Renal cortex interstitium (tissue), 15 donors: Measurements from ENCODE around the gene DROSHA. TPM values are rescaled to one million over a fixed set of nuclear protein-coding genes. Genes with fewer than 3 reads are reported as not detected.
"Not testable (repeated sequence)": the region's sequence is repeated elsewhere in the genome, so short reads cannot be mapped to it uniquely, and the experiment has no call there.

Source experiments
- DNase-seq, 11 donors: peaks; one replicate each; pipeline ENCODE4 v3.0.0-alpha.2; 2013; ENCODE audit warnings: low read depth in 9 of 11, low spot score in 4 of 11; ENCODE audit errors: extremely low read depth in 1 of 11
- long read RNA-seq, 16 experiments: transcript quantifications; one replicate each; lab custom pipeline, GENCODE V29; 2026
- polyA plus RNA-seq, 3 donors: library from polyadenylated mRNA; unstranded; fragments of 120-200 nt; gene quantifications; one replicate each; pipeline ENCODE4 v1.2.1, GENCODE V29; 2013; ENCODE audit not compliant: insufficient read length in 3 of 3

The DROSHA gene
- 10 to 100 TPM; 87.6 to 92.8 (median 91.2) TPM for polyA plus RNA-seq
- long read RNA-seq, donor 1, partial matches to known transcripts, result 6 of 7 reads
- long read RNA-seq, donor 1, other reads (novel, unspliced or antisense), result 0 of 7 reads
- long read RNA-seq, donor 2, partial matches to known transcripts, result 0 of 6 reads
- long read RNA-seq, donor 2, other reads (novel, unspliced or antisense), result 0 of 6 reads
- long read RNA-seq, donor 3, full-length matches to known transcripts, result 2 of 17 reads
- long read RNA-seq, donor 3, partial matches to known transcripts, result 15 of 17 reads
- long read RNA-seq, donor 3, other reads (novel, unspliced or antisense), result 0 of 17 reads
- long read RNA-seq, donor 4, partial matches to known transcripts, result 7 of 9 reads
- long read RNA-seq, donor 4, other reads (novel, unspliced or antisense), result 0 of 9 reads
- long read RNA-seq, donor 5, result 0 reads
- long read RNA-seq, donor 6, full-length matches to known transcripts, result 10 of 38 reads
- long read RNA-seq, donor 6, partial matches to known transcripts, result 28 of 38 reads
- long read RNA-seq, donor 6, other reads (novel, unspliced or antisense), result 0 of 38 reads
- long read RNA-seq, donor 7, transcript DROSHA-221 (3 exons, 567 nt), result major isoform, 7 of 16 reads
- long read RNA-seq, donor 7, partial matches to known transcripts, result 8 of 16 reads
- long read RNA-seq, donor 7, other reads (novel, unspliced or antisense), result 0 of 16 reads
- long read RNA-seq, donor 8, result 0 reads
- long read RNA-seq, donor 9, partial matches to known transcripts, result 8 of 11 reads
- long read RNA-seq, donor 9, other reads (novel, unspliced or antisense), result 0 of 11 reads
- long read RNA-seq, donor 10, transcript DROSHA-221 (3 exons, 567 nt), result major isoform, 6 of 20 reads
- long read RNA-seq, donor 10, partial matches to known transcripts, result 13 of 20 reads
- long read RNA-seq, donor 10, other reads (novel, unspliced or antisense), result 0 of 20 reads
- long read RNA-seq, donor 11, partial matches to known transcripts, result 0 of 1 reads
- long read RNA-seq, donor 11, other reads (novel, unspliced or antisense), result 0 of 1 reads
- long read RNA-seq, donor 12, full-length matches to known transcripts, result 6 of 6 reads
- long read RNA-seq, donor 12, partial matches to known transcripts, result 0 of 6 reads
- long read RNA-seq, donor 12, other reads (novel, unspliced or antisense), result 0 of 6 reads
- long read RNA-seq, donor 13, result 0 reads
- long read RNA-seq, donor 14, partial matches to known transcripts, result 0 of 2 reads
- long read RNA-seq, donor 14, other reads (novel, unspliced or antisense), result 0 of 2 reads
- long read RNA-seq, donor 15, partial matches to known transcripts, result 7 of 9 reads
- long read RNA-seq, donor 15, other reads (novel, unspliced or antisense), result 0 of 9 reads
- long read RNA-seq, donor 16, transcript DROSHA-221 (3 exons, 567 nt), result major isoform, 6 of 63 reads
- long read RNA-seq, donor 16, partial matches to known transcripts, result 40 of 63 reads
- long read RNA-seq, donor 16, other reads (novel, unspliced or antisense), result 15 of 63 reads

GRCh38 chr5:31531888-31532547, at the start of gene DROSHA, which contains the start of gene C5orf22:
TSS of gene DROSHA (minus strand) at chr5:31532093. CDS start at chr5:31529059, 3,034 bp downstream.
TSS of gene C5orf22 (plus strand) at chr5:31532301. CDS start at chr5:31532393, 92 bp downstream.
- peak; percentile 85 to 97 (median 93) for DNase-seq

- no peak for DNase-seq
Observed at GRCh38 chr5:31579558-31579957, 47.7 kb upstream of the DROSHA start.

GRCh38 chr5:31577438-31577837, 45.5 kb upstream of the DROSHA start:
- no peak for DNase-seq

DNA sequence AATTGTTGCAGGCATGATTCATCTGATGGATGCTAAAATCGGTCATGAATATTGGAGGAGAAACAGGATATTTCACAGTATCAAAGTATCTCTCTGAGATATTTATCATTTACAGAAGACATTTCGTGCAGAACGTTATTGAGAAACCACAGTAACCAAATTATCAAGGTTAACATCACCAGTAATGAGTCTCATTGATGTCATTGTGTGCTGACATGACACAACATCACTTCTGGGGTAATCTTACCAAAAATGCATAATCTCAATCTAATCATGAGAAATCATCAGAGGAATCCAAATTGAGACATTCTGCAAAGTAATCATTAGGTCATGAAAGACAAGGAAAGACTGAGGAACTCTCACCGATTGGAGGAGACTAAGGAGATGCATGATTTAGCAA, 42.9 kb upstream of the DROSHA start:
- no peak for DNase-seq

GRCh38 chr5:31573494-31574142, 41.7 kb upstream of the DROSHA start:
- no peak for DNase-seq

GRCh38 chr5:31569068-31569467, 37.2 kb upstream of the DROSHA start:
- DNase-seq, result no peak

GRCh38 chr5:31568302-31568835, 36.5 kb upstream of the DROSHA start:
- DNase-seq, result no peak

- not testable (repeated sequence) for DNase-seq
Observed at GRCh38 chr5:31566362-31566761, 34.5 kb upstream of the DROSHA start.

DNA sequence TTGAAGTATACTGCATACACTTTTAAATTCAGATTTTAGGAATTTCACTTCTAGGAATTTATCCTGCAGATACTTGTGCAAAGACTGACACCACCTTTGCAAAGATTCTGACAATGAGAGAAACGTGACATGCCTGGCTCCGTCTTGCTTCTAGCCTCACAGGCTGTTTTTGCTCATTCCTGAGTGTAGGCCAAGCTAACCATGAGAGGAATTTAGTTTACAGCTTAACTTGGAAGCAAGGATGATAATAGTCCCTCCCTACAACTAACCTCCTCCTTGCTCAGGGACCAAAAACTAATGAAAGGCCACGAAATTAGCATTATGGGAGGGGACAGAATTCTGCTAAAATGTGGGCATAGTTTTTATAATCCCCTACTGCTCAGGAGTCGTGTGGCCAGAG, 31.3 kb upstream of the DROSHA start:
- no peak for DNase-seq

DNA sequence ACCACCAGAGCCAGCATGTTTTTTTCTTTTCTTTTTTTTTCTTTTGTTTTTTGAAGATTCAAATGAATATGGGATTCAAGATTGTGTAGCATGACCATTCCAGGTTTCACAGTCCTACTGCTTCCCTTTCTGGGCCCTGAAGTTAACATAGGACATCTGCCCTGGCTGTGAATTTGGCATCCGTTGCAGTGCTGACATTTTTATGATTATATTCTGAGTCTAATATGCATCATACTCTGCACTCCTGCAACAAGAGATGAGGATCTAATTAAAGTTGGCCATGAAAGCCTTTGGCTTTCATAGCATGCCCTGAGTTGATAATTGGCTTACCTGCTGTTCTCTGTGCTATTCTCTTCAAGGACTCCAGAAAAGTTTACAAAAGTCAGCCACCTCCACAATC, 30.1 kb upstream of the DROSHA start:
- DNase-seq, result peak in 6 of 11 donors; percentile 4 to 17 (median 9)

- DNase-seq, result no peak
Observed at GRCh38 chr5:31559942-31560341, 28.0 kb upstream of the DROSHA start.

DNA sequence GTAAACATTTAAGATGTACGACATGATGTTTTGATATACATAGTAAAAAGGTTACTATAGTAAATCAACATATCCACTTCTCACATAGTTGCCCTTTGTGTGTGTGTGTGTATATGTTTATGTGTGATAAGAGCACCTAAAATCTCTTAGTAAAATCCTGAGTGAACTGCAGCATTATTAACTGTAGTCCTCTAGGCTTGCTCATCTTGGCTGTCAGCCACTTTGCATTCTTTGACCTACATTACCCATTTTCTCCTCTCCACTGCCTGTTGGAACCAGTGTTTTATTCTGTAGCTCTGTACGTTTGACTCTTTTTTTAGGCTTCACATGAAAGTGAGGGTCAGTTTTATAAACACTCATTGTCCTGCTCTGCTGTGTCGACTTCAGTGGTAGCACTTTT, 24.6 kb upstream of the DROSHA start:
- no peak for DNase-seq

- no peak for DNase-seq
Observed at GRCh38 chr5:31554552-31554951, 22.7 kb upstream of the DROSHA start.

DNA sequence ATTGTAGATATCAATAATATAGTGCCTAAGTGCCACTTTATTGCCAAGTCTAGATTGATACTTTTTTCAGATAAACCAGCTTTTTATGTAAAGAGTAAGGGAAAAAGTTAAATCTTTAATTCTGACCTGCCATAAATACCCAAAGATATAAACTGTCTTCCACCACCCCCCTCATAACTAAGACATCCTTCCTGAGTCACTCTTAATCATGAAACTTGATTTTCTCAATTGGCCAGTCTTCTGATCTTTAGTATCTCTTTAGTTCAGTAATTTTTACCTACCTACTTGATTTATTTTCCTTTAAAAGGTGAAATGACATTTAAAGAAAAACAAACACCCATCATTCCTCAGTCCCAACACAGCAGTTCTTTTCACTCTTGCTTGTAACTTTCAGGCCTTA, 22.0 kb upstream of the DROSHA start:
- DNase-seq, result no peak

DNA sequence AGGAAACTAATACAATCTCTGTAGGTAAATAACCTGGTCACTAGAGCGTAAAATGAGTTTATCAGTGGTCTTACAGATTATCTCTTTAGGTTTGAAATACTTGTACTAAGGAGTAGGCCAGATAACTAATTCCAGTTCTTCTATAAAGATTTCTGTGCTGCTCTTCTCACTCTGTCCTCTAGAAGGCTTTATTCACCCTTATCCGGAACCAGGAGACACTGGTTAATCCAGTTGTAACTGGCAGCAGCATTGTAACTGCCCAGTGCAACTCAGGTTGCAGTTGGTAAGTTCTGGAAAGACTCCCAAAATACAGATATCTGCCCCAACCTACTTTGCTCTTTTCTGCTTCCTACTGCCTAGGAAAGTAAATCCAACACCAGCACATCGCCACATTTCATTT, 20.0 kb upstream of the DROSHA start:
- no peak for DNase-seq

DNA sequence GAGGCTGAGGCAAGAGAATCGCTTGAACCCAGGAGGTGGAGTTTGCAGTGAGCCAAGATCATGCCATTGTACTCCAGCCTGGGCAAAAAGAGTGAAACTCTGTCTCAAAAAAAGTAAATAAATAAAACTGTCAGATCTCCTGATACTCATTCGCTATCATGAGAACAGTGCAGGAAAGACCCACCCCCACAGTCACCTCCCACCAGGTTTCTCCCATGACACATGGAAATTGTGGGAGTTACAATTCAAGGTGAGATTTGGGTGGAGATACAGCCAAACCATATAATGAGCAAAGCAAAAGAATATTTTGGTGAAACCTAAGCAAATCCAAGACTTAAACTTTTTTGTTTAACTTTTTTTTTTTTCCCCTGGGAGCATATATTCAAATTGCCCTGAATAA, 17.2 kb upstream of the DROSHA start:
- DNase-seq, result not testable (repeated sequence)

GRCh38 chr5:31537851-31538250, 6.0 kb upstream of the DROSHA start:
- DNase-seq, result peak in 1 of 11 donors; percentile 8
